ENCODE results near the gene ITPR1. TPM values are rescaled to one million over a fixed set of nuclear protein-coding genes. Genes with fewer than 3 reads are reported as not detected.

ITPR1 gene
- total RNA-seq, 1 experiment from 2014 or later: 8.7 TPM

DNA sequence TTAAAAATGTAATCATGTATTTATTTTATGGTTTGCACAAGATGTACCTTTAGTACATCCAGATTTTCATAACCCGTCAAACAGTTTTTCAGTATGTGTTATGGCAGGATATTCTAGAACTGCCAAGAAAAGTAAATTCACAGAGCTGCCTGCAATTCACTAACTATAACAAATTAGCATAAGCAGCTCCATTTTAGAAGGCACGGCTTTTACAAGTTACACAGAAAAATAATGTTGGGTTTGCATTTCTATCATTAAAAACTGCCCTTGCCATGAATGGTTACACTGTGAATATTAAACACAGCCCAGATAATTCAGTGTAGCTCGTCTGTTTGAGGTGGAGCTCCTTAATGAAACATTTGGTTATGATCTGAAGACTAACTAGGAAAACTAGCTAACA is 391.7 kb downstream of the ITPR1 start:
- CTCF ChIA-PET: interaction anchor here (0.7 kb wide), 1 partner anchor 104 kb away, joined by 3 read pairs; no protein-coding TSS in a partner anchor
- Histone ChIP-seq H3K27ac (ENCODE audit: low read length) (peak overlapping the region; percentile 52; the same call in 1 of the 2 replicates), H3K4me1 (ENCODE audit: control insufficient read depth, insufficient read depth, low read length) (peaks cover 4% of the 10 kb centered on the region), H3K4me3 (ENCODE audit: low read depth in 2 of 2, low read length in 2 of 2) (peak overlapping the region in 1 of 2 experiments; percentile 51; a peak in 2 of 4 replicates), H3K36me3 (ENCODE audit: control insufficient read depth, insufficient read depth, low read length) (no peaks in the 10 kb centered on the region), H3K9me3 (ENCODE audit: control insufficient read depth, insufficient read depth, low read depth, low read length) (no peaks in the 10 kb centered on the region), H3K27me3 (ENCODE audit: control insufficient read depth, insufficient read depth, low read length) (no peaks in the 10 kb centered on the region)
- in situ Hi-C loops (cut with HindIII; ENCODE audit: low pct_unique_long_range_greater_than_20kb, low sequenced_read_pairs) (no loop called here), intact Hi-C loops (cut with micrococcal nuclease; ENCODE audit: unreplicated experiment) (no loop called here)
- TF ChIP-seq TCF7L2 (IDR thresholded peaks at IDR 0.05; ENCODE audit: low read depth, low read length) (no peak), POLR2AphosphoS5 (IDR thresholded peaks at IDR 0.05; ENCODE audit: low read depth, low read length) (no peak), SIN3A (IDR thresholded peaks at IDR 0.05; ENCODE audit: borderline replicate concordance, insufficient read depth, low read depth, low read length) (no peak)
- TF ChIP-seq, protein P1, sequence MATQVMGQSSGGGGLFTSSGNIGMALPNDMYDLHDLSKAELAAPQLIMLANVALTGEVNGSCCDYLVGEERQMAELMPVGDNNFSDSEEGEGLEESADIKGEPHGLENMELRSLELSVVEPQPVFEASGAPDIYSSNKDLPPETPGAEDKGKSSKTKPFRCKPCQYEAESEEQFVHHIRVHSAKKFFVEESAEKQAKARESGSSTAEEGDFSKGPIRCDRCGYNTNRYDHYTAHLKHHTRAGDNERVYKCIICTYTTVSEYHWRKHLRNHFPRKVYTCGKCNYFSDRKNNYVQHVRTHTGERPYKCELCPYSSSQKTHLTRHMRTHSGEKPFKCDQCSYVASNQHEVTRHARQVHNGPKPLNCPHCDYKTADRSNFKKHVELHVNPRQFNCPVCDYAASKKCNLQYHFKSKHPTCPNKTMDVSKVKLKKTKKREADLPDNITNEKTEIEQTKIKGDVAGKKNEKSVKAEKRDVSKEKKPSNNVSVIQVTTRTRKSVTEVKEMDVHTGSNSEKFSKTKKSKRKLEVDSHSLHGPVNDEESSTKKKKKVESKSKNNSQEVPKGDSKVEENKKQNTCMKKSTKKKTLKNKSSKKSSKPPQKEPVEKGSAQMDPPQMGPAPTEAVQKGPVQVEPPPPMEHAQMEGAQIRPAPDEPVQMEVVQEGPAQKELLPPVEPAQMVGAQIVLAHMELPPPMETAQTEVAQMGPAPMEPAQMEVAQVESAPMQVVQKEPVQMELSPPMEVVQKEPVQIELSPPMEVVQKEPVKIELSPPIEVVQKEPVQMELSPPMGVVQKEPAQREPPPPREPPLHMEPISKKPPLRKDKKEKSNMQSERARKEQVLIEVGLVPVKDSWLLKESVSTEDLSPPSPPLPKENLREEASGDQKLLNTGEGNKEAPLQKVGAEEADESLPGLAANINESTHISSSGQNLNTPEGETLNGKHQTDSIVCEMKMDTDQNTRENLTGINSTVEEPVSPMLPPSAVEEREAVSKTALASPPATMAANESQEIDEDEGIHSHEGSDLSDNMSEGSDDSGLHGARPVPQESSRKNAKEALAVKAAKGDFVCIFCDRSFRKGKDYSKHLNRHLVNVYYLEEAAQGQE (IDR thresholded peaks at IDR 0.05; ENCODE audit: insufficient read depth in 1 of 2, low read depth in 2 of 2, low read length in 1 of 2): no peak
- TF ChIP-seq, protein P2, sequence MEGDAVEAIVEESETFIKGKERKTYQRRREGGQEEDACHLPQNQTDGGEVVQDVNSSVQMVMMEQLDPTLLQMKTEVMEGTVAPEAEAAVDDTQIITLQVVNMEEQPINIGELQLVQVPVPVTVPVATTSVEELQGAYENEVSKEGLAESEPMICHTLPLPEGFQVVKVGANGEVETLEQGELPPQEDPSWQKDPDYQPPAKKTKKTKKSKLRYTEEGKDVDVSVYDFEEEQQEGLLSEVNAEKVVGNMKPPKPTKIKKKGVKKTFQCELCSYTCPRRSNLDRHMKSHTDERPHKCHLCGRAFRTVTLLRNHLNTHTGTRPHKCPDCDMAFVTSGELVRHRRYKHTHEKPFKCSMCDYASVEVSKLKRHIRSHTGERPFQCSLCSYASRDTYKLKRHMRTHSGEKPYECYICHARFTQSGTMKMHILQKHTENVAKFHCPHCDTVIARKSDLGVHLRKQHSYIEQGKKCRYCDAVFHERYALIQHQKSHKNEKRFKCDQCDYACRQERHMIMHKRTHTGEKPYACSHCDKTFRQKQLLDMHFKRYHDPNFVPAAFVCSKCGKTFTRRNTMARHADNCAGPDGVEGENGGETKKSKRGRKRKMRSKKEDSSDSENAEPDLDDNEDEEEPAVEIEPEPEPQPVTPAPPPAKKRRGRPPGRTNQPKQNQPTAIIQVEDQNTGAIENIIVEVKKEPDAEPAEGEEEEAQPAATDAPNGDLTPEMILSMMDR (IDR thresholded peaks at IDR 0.05): no peak
- POLR2A ChIA-PET: no interaction called here
- DNase-seq (ENCODE audit: low read depth, low spot score): no peak
- no peak for ATAC-seq
- BruUV-seq (replicated peaks): no TSS peak

DNA sequence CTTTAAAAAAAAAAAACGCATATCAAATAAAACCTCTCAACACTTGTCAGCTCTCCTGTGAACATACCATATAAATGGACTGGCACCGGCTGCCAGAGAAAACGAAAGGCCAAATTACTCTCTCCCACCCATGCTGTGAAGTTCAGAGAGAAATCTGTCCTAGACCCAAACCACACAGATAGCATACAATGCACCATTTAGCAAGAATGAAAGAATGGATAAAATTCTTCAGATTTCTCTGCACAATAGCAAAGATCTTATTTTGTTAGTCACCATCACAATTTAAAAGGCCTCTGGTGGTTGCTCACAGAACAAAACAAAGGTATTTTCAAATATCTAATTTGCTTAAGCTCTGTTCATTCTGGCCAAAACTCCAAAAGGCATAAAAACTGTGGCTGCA is 392.2 kb downstream of the ITPR1 start:
- DNase-seq (ENCODE audit: low read depth, low spot score): no peak
- H3K9me3 ChIP-seq (ENCODE audit: control insufficient read depth, insufficient read depth, low read depth, low read length): no peaks in the 10 kb centered on the region
- ChIA-PET POLR2A (no interaction called here), CTCF (interaction anchor here (0.7 kb wide), 1 partner anchor 105 kb away, joined by 3 read pairs; no protein-coding TSS in a partner anchor)
- peak overlapping the region; percentile 5 to 51; a peak in 3 of 4 replicates for H3K4me3 ChIP-seq (ENCODE audit: low read depth in 2 of 2, low read length in 2 of 2)
- no peaks in the 10 kb centered on the region for H3K27me3 ChIP-seq (ENCODE audit: control insufficient read depth, insufficient read depth, low read length)
- no peak for TF ChIP-seq SIN3A (IDR thresholded peaks at IDR 0.05; ENCODE audit: borderline replicate concordance, insufficient read depth, low read depth, low read length)
- no TSS peak for BruUV-seq (replicated peaks)
- peak overlapping the region; percentile 52 for H3K27ac ChIP-seq (ENCODE audit: low read length)
- H3K4me1 ChIP-seq (ENCODE audit: control insufficient read depth, insufficient read depth, low read length): peaks cover 4% of the 10 kb centered on the region
- no peaks in the 10 kb centered on the region for H3K36me3 ChIP-seq (ENCODE audit: control insufficient read depth, insufficient read depth, low read length)
- in situ Hi-C loops (cut with HindIII; ENCODE audit: low pct_unique_long_range_greater_than_20kb, low sequenced_read_pairs) (no loop called here), intact Hi-C loops (cut with micrococcal nuclease; ENCODE audit: unreplicated experiment) (no loop called here)
- 0 out of 2 replicates have a peak, but pooled peaks have one; percentile 47 for ATAC-seq

DNA sequence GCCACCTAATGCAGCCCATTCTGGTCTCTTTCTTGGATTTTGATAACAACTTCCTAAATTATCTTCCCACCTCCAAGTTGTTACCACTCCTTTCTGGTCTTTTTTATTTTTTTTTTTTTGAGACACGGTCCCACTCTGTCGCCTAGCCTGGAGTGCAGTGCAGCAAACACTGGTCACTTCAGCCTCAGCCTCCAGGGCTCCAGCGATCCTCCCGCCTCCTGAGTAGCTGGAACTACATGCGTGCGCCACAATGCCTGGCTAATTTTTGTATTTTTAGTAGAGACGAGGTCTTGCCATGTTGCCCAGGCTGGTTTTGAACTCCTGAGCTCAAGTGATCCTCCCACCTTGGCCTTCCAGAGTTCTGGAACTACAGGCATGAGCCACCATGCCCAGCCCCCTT is 393.3 kb downstream of the ITPR1 start:
- Histone ChIP-seq H3K27me3 (ENCODE audit: control insufficient read depth, insufficient read depth, low read length) (no peaks in the 10 kb centered on the region), H3K9me3 (ENCODE audit: control insufficient read depth, insufficient read depth, low read depth, low read length) (no peaks in the 10 kb centered on the region), H3K4me3 (ENCODE audit: low read depth in 2 of 2, low read length in 2 of 2) (peak overlapping the region in 1 of 2 experiments; percentile 51; a peak in 2 of 4 replicates), H3K36me3 (ENCODE audit: control insufficient read depth, insufficient read depth, low read length) (no peaks in the 10 kb centered on the region), H3K4me1 (ENCODE audit: control insufficient read depth, insufficient read depth, low read length) (peaks cover 4% of the 10 kb centered on the region), H3K27ac (ENCODE audit: low read length) (0 out of 2 replicates have a peak overlapping the region, but pooled peaks have one; percentile 52)
- CTCF ChIA-PET: no interaction called here
- BruUV-seq (replicated peaks): no TSS peak
- POLR2A ChIA-PET: interaction anchor here (0.6 kb wide), 1 partner anchor 190 kb away, joined by 4 read pairs; no protein-coding TSS in a partner anchor
- ATAC-seq: peak; percentile 62
- no peak for DNase-seq (ENCODE audit: low read depth, low spot score)
- TF ChIP-seq SIN3A (IDR thresholded peaks at IDR 0.05; ENCODE audit: borderline replicate concordance, insufficient read depth, low read depth, low read length) (no peak), TCF7L2 (IDR thresholded peaks at IDR 0.05; ENCODE audit: low read depth, low read length) (no peak), POLR2AphosphoS5 (IDR thresholded peaks at IDR 0.05; ENCODE audit: low read depth, low read length) (no peak)
- TF ChIP-seq, protein P1 (IDR thresholded peaks at IDR 0.05; ENCODE audit: insufficient read depth in 1 of 2, low read depth in 2 of 2, low read length in 1 of 2): no peak
- TF ChIP-seq, protein P2 (IDR thresholded peaks at IDR 0.05): no peak
- in situ Hi-C loops (cut with HindIII; ENCODE audit: low pct_unique_long_range_greater_than_20kb, low sequenced_read_pairs): no loop called here
- intact Hi-C loops (cut with micrococcal nuclease; ENCODE audit: unreplicated experiment): no loop called here

Measured in Panc1 (cell line).